Muscle layer of colon (tissue), 2 donors: ENCODE measurements around the gene AGAP1.

Experiments
- H3K27ac ChIP-seq: one replicate; pipeline ENCODE4 v1.7.0; 2013; ENCODE audit warnings: low read depth, mild to moderate bottlenecking, low read length, moderate library complexity
- H3K27me3 ChIP-seq, 2 donors: one replicate each; pipeline ENCODE4 v1.7.0; 2013; ENCODE audit warnings: low read length in 2 of 2, mild to moderate bottlenecking in 2 of 2; ENCODE audit not compliant: insufficient read depth in 2 of 2, control insufficient read depth in 1 of 2
- H3K36me3 ChIP-seq: one replicate; pipeline ENCODE4 v1.7.0; 2013; ENCODE audit warnings: mild to moderate bottlenecking, low read length; ENCODE audit not compliant: insufficient read depth
- H3K4me1 ChIP-seq: one replicate; pipeline ENCODE4 v1.7.0; 2013; ENCODE audit warnings: mild to moderate bottlenecking, low read length; ENCODE audit not compliant: insufficient read depth
- H3K4me3 ChIP-seq, 2 donors: one replicate each; pipeline ENCODE4 v1.7.0; 2013; ENCODE audit warnings: low read length in 2 of 2, low read depth in 1 of 2, mild to moderate bottlenecking in 1 of 2, moderate library complexity in 1 of 2
- H3K9ac ChIP-seq: one replicate; pipeline ENCODE4 v1.7.0; 2013; ENCODE audit warnings: low read length
- H3K9me3 ChIP-seq: one replicate; pipeline ENCODE4 v1.7.0; 2013; ENCODE audit warnings: mild to moderate bottlenecking, low read length
- donor health status: abdominal sarcoma.
- donor health status: Adenocarcinoma of cecum.

Gene AGAP1

GRCh38 chr2:236109473-236109872, 615.6 kb downstream of the AGAP1 start:
- no peaks in the 10 kb centered on the region for H3K27me3 ChIP-seq
- H3K36me3 ChIP-seq: no peaks in the 10 kb centered on the region
- no peak overlapping the region for H3K9ac ChIP-seq
- no peak overlapping the region for H3K4me3 ChIP-seq
- H3K4me1 ChIP-seq: no peaks in the 10 kb centered on the region
- no peaks in the 10 kb centered on the region for H3K9me3 ChIP-seq
- H3K27ac ChIP-seq: no peak overlapping the region

GRCh38 chr2:236112466-236112865, 618.6 kb downstream of the AGAP1 start:
- Histone ChIP-seq H3K27me3 (no peaks in the 10 kb centered on the region), H3K4me1 (no peaks in the 10 kb centered on the region), H3K9ac (no peak overlapping the region), H3K36me3 (no peaks in the 10 kb centered on the region), H3K4me3 (no peak overlapping the region), H3K9me3 (no peaks in the 10 kb centered on the region), H3K27ac (no peak overlapping the region)

GRCh38 chr2:236113425-236113824, 619.6 kb downstream of the AGAP1 start:
- no peak overlapping the region for H3K27ac ChIP-seq
- no peaks in the 10 kb centered on the region for H3K36me3 ChIP-seq

GRCh38 chr2:236113948-236114347, 620.1 kb downstream of the AGAP1 start:
- H3K4me3 ChIP-seq: no peak overlapping the region
- no peaks in the 10 kb centered on the region for H3K27me3 ChIP-seq
- no peaks in the 10 kb centered on the region for H3K36me3 ChIP-seq
- no peaks in the 10 kb centered on the region for H3K4me1 ChIP-seq
- H3K27ac ChIP-seq: no peak overlapping the region
- no peaks in the 10 kb centered on the region for H3K9me3 ChIP-seq
- H3K9ac ChIP-seq: no peak overlapping the region

More at GRCh38 chr2:236113425-236113824, 619.6 kb downstream of the AGAP1 start:
- Histone ChIP-seq H3K4me1 (no peaks in the 10 kb centered on the region), H3K9ac (no peak overlapping the region), H3K4me3 (no peak overlapping the region), H3K9me3 (no peaks in the 10 kb centered on the region), H3K27me3 (no peaks in the 10 kb centered on the region)

GRCh38 chr2:236114959-236115358, 621.1 kb downstream of the AGAP1 start:
- no peaks in the 10 kb centered on the region for H3K9me3 ChIP-seq
- H3K4me1 ChIP-seq: no peaks in the 10 kb centered on the region
- no peaks in the 10 kb centered on the region for H3K36me3 ChIP-seq
- no peaks in the 10 kb centered on the region for H3K27me3 ChIP-seq
- no peak overlapping the region for H3K9ac ChIP-seq
- H3K27ac ChIP-seq: no peak overlapping the region
- H3K4me3 ChIP-seq: no peak overlapping the region

- Histone ChIP-seq H3K9me3 (no peaks in the 10 kb centered on the region), H3K9ac (no peak overlapping the region), H3K27ac (no peak overlapping the region), H3K27me3 (no peaks in the 10 kb centered on the region), H3K4me1 (no peaks in the 10 kb centered on the region), H3K36me3 (peaks cover 15% of the 10 kb centered on the region), H3K4me3 (no peak overlapping the region)
Observed at GRCh38 chr2:236117401-236117800, 623.6 kb downstream of the AGAP1 start.

- H3K4me3 ChIP-seq: no peak overlapping the region
- H3K27ac ChIP-seq: no peak overlapping the region
- no peaks in the 10 kb centered on the region for H3K4me1 ChIP-seq
- H3K36me3 ChIP-seq: peaks cover 16% of the 10 kb centered on the region
- no peaks in the 10 kb centered on the region for H3K9me3 ChIP-seq
- H3K27me3 ChIP-seq: no peaks in the 10 kb centered on the region
- H3K9ac ChIP-seq: no peak overlapping the region
Observed at GRCh38 chr2:236117861-236118269, 624.0 kb downstream of the AGAP1 start.

GRCh38 chr2:236119003-236119402, 625.2 kb downstream of the AGAP1 start:
- H3K36me3 ChIP-seq: peaks cover 16% of the 10 kb centered on the region
- H3K27me3 ChIP-seq: no peaks in the 10 kb centered on the region
- no peak overlapping the region for H3K27ac ChIP-seq
- H3K4me3 ChIP-seq: no peak overlapping the region
- no peaks in the 10 kb centered on the region for H3K9me3 ChIP-seq
- no peak overlapping the region for H3K9ac ChIP-seq
- no peaks in the 10 kb centered on the region for H3K4me1 ChIP-seq

- H3K4me3 ChIP-seq: no peak overlapping the region
Observed at GRCh38 chr2:236119476-236119875, 625.6 kb downstream of the AGAP1 start.

GRCh38 chr2:236120141-236120601, 626.3 kb downstream of the AGAP1 start:
- Histone ChIP-seq H3K27me3 (no peaks in the 10 kb centered on the region), H3K9me3 (no peaks in the 10 kb centered on the region)

More at GRCh38 chr2:236119476-236119875, 625.6 kb downstream of the AGAP1 start:
- Histone ChIP-seq H3K9ac (no peak overlapping the region), H3K9me3 (no peaks in the 10 kb centered on the region), H3K27ac (no peak overlapping the region), H3K4me1 (no peaks in the 10 kb centered on the region), H3K27me3 (no peaks in the 10 kb centered on the region), H3K36me3 (peaks cover 16% of the 10 kb centered on the region)

GRCh38 chr2:236120829-236121228, 627.0 kb downstream of the AGAP1 start:
- H3K9ac ChIP-seq: no peak overlapping the region
- no peak overlapping the region for H3K27ac ChIP-seq
- no peaks in the 10 kb centered on the region for H3K9me3 ChIP-seq
- no peak overlapping the region for H3K4me3 ChIP-seq
- no peaks in the 10 kb centered on the region for H3K4me1 ChIP-seq
- no peaks in the 10 kb centered on the region for H3K27me3 ChIP-seq
- peaks cover 21% of the 10 kb centered on the region for H3K36me3 ChIP-seq

More at GRCh38 chr2:236120141-236120601, 626.3 kb downstream of the AGAP1 start:
- H3K36me3 ChIP-seq: peaks cover 16% of the 10 kb centered on the region
- H3K27ac ChIP-seq: no peak overlapping the region
- no peak overlapping the region for H3K4me3 ChIP-seq
- H3K9ac ChIP-seq: no peak overlapping the region
- H3K4me1 ChIP-seq: no peaks in the 10 kb centered on the region

GRCh38 chr2:236121546-236121945, 627.7 kb downstream of the AGAP1 start:
- Histone ChIP-seq H3K27ac (no peak overlapping the region), H3K4me1 (no peaks in the 10 kb centered on the region), H3K36me3 (peaks cover 21% of the 10 kb centered on the region), H3K9me3 (no peaks in the 10 kb centered on the region), H3K4me3 (no peak overlapping the region), H3K27me3 (no peaks in the 10 kb centered on the region), H3K9ac (no peak overlapping the region)
